ENCODE measurements around the gene RAPSN.

RAPSN gene

DNA sequence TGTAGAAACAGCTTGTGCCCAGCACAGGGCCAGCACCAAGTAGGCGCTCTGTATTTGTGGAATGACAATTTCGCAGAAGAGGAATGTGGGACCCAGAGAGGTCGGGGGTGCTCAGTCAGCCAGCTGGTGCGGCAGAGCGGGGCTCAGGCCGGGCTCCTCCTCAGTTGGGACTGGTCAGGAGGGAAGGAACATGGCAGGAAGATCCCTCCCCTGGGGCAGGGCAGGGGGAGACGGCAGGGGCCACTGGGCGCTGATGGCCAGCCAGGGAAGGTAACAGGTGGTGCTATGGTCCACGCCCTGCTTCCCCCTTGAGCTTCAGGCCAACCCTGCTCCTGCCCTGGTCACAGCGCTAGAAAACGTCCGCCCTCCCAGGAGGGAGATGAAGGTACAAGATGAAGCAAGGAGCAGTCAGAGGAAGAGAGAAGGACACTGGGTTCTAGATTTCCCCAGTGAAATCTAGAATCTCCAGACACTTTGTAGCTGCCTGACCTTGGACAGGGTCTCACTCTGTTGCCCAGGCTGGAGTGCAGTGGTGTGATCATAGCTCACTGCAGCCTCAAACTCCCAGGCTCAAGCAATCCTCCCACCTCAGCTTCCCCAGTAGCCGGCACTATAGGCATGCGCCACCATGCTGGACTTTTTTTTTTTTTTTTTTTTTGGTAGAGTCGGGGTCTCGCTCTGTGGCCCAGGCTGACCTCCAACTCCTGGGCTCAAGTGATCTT lies 57.1 kb downstream of the RAPSN start:
- no peak for DNase-seq (ENCODE audit: low read depth in 2 of 2, low spot score in 1 of 2)

DNA sequence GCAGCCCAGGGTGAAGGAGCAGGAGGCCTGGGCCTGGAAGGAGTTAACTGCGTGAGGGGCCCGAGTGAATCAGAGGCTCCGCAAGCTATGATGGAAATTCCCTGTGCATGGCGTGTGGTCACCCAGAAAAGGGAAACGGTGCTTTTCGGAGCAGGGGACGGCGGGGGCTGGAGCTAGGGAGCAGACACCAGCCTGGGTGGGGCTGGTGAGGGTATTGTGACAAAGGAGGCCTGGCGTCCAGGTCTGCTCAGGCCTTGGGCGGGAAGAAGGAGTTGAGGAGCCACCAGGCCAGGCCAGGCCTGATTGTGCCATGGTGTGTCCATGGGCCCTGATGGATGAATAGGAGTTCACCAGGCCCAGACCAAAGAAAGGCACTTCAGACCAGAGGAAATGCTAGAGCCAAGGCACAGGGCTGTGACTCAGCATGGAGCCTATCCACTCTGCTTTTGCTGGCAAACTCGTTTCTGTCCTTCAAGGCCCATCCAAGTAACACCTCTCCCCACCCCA lies 57.8 kb downstream of the RAPSN start:
- no peak for DNase-seq (ENCODE audit: low read depth in 2 of 2, low spot score in 1 of 2)

DNA sequence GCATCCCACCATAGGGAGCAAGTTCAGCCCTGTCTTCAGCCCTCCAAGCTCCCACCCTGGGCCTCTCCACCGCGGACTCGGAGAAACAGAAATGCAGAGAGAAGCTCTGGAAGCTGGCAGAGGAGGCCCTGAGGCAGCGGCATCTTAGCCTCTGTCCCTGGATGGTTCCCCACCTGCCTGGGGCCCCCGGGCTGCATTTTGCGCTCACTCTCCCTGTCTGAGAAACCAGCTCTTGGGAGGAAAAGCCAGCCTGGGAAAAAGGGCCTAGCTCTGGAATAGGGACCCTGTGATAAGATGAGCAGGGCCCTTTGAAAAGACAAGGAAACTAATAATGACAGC lies 58.5 kb downstream of the RAPSN start:
- DNase-seq (ENCODE audit: low read depth in 2 of 2, low spot score in 1 of 2): no peak

DNA sequence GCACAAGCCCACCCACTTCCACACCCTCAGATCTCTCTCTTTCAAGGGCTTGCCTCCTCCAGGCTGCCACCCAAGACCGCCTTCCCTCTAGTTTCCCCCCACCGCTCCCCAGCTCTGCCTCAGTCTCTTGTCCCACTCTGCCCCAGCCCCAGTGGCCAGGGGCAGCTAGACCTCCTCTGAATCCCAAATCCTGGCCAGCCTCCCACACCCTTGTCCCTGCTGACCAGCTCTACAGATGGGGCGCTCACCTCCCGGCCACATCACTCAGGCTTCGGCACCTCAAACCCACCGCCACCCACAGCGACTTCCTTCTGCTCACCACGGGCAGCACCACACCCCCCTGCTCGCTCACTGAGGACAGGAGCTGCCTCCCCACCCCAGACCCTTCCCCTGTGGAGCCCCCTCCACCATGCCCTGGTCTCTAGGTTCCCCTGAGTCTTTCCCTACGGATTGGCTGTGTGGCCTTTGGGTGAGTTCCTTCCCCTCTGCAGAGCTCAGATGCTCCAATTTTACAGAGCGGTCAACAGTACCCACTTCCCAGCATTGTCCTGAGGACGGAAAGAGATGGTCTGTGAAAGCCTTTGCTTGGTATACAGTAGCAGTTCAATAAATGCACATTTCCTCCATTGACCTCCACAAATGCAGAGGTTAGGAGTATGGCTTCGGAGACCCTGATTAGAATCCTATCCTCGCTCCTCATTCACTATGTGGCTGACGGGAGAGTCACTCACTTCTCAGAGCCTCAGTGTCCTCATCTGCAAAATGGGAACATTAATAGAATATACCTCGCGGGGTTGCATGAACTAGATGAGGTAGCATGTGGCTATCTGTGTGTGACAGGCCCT lies 59.1 kb downstream of the RAPSN start:
- DNase-seq (ENCODE audit: low read depth in 2 of 2, low spot score in 1 of 2): no peak

DNA sequence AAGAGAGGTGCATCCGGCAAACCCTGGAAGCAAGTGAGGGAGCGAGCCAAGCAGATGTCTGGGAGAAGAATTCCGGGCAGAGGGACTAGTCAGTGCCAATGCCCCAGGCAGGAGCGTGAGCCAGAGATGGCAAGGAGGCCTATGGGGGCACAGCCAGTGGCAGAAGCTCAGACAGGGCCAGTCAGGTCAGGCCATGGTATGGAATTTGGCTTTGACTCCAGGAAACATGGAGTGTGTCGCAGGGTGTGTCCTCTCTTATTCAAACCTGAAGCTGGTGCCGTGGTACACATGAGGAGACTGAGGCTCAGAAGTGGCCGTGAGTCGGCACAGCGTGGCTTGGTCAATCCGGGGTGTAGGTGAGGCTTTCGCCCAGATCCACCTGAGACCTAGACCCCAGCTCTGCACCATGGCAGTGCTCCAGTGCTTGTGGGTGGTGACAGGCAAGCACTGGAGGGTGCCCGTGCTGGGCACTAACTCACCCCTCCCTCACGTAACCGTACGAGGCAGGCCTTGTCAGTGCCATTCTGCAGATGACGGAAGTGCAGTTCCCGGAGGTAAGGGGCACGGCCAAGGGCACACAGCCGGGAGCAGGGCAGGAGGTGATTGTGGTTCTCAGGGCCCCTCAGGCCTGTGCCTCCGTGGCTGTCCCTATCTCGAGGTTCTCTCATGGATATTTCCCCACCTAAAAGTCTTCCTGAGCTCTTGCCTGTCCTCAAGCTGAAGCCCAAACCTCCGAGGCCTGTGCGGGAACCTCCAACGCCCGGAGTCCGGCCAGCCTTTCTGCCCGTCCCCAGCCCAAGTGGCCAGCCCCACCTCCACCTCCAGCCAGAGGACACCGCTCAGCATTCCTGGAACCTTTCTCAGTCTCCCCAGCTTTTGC lies 60.0 kb downstream of the RAPSN start:
- DNase-seq (ENCODE audit: low read depth in 2 of 2, low spot score in 1 of 2): no peak

DNA sequence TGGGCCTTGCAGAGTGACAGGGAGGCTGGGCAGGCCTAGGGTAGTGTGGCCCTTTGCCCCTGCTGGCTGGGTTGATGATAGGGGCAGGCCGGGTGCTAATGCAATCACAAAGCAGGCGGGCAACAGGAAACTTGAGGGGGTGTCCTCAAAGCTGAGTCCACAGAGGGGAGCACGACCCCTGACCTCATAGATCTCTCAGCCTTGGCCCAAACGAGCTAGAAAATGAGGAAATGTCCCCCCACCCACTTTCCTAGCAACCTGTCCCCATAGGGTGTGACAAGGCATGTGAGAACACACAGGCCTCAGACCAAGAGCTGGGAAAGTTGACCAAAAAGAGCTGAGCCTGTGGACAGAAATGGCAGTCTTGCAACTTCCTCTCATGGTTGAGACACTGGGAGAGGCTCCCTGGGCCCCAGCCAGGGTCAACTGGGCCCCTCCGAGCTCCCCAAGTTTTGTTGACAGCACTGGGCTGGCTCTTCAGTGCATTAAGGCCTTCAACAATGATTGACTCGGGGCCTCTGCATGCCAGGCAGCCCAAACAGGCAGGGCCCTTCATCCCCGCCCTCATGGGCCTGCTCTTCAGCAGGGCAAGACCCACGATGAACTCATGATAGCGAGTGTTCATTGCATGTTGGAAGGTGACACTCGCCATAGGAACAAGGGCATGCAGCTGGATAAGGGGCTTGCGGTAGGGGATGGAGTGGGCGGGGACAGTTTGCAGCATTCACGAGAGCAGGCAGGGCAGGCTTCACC lies 60.8 kb downstream of the RAPSN start:
- no peak for DNase-seq (ENCODE audit: low read depth in 2 of 2, low spot score in 1 of 2)

Data from stimulated activated CD8-positive, alpha-beta memory T cell treated with anti-CD3 and anti-CD28 coated beads, Interleukin-4, amount 100 ng/mL, for 4 hours (primary cell).